ENCODE results near the gene MAP3K13. TPM values are rescaled to one million over a fixed set of nuclear protein-coding genes. Genes with fewer than 3 reads are reported as not detected.

MAP3K13 gene
- total and polyA plus RNA-seq, 2 of the 13 experiments (the other 11 are each of a cell fraction or from before 2014, with no cell fraction given) = 24.2 to 26.5 TPM

DNA sequence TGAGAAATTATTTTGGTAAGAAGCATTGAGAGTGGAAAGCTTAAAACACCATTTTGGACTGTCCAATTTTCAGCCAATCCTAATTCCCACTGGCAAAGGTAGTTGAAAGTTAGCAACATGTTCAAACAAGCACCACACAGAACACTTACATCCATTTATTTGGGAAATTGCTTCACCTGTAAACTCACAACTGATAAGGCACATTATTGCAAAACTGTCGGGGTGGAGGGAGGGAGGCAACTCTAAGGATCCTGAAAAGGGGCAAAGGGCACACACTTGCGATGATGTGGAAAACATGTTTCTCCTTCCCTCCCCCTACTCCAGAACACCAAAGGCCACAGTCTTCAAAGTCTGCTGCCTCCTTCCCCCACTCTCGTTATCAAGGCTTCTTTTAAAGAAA, 126.5 kb downstream of the MAP3K13 start (continued):
- TF ChIP-seq, protein P1, sequence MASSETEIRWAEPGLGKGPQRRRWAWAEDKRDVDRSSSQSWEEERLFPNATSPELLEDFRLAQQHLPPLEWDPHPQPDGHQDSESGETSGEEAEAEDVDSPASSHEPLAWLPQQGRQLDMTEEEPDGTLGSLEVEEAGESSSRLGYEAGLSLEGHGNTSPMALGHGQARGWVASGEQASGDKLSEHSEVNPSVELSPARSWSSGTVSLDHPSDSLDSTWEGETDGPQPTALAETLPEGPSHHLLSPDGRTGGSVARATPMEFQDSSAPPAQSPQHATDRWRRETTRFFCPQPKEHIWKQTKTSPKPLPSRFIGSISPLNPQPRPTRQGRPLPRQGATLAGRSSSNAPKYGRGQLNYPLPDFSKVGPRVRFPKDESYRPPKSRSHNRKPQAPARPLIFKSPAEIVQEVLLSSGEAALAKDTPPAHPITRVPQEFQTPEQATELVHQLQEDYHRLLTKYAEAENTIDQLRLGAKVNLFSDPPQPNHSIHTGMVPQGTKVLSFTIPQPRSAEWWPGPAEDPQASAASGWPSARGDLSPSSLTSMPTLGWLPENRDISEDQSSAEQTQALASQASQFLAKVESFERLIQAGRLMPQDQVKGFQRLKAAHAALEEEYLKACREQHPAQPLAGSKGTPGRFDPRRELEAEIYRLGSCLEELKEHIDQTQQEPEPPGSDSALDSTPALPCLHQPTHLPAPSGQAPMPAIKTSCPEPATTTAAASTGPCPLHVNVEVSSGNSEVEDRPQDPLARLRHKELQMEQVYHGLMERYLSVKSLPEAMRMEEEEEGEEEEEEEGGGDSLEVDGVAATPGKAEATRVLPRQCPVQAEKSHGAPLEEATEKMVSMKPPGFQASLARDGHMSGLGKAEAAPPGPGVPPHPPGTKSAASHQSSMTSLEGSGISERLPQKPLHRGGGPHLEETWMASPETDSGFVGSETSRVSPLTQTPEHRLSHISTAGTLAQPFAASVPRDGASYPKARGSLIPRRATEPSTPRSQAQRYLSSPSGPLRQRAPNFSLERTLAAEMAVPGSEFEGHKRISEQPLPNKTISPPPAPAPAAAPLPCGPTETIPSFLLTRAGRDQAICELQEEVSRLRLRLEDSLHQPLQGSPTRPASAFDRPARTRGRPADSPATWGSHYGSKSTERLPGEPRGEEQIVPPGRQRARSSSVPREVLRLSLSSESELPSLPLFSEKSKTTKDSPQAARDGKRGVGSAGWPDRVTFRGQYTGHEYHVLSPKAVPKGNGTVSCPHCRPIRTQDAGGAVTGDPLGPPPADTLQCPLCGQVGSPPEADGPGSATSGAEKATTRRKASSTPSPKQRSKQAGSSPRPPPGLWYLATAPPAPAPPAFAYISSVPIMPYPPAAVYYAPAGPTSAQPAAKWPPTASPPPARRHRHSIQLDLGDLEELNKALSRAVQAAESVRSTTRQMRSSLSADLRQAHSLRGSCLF (CRISPR knock-in tag; IDR thresholded peaks at IDR 0.05; ENCODE audit: borderline replicate concordance) = no peak
- TF ChIP-seq PHF5A (CRISPR knock-in tag; IDR thresholded peaks at IDR 0.05; ENCODE audit: low read depth, unreplicated experiment) (no peak), TEAD2 (CRISPR knock-in tag; IDR thresholded peaks at IDR 0.05) (no peak), IKZF4 (CRISPR knock-in tag; IDR thresholded peaks at IDR 0.05; ENCODE audit: borderline replicate concordance, low read depth, not compliant biosample characterization) (no peak), ZFYVE20 (CRISPR knock-in tag; IDR thresholded peaks at IDR 0.05; ENCODE audit: borderline replicate concordance, low read depth) (no peak), BORCS8-MEF2B (CRISPR knock-in tag; IDR thresholded peaks at IDR 0.05) (no peak), HNRNPH1 (optimal IDR thresholded peaks at IDR 0.05; ENCODE audit: low read depth, low read length) (no peak), ZNF496 (CRISPR knock-in tag; IDR thresholded peaks at IDR 0.05; ENCODE audit: insufficient replicate concordance) (no peak), ZNF543 (CRISPR knock-in tag; IDR thresholded peaks at IDR 0.05) (no peak), ZNF296 (CRISPR knock-in tag; conservative IDR thresholded peaks at IDR 0.05) (no peak), ZNF776 (CRISPR knock-in tag; IDR thresholded peaks at IDR 0.05) (no peak), ZNF3 (CRISPR knock-in tag; IDR thresholded peaks at IDR 0.05) (no peak)
- TF ChIP-seq, protein P2, sequence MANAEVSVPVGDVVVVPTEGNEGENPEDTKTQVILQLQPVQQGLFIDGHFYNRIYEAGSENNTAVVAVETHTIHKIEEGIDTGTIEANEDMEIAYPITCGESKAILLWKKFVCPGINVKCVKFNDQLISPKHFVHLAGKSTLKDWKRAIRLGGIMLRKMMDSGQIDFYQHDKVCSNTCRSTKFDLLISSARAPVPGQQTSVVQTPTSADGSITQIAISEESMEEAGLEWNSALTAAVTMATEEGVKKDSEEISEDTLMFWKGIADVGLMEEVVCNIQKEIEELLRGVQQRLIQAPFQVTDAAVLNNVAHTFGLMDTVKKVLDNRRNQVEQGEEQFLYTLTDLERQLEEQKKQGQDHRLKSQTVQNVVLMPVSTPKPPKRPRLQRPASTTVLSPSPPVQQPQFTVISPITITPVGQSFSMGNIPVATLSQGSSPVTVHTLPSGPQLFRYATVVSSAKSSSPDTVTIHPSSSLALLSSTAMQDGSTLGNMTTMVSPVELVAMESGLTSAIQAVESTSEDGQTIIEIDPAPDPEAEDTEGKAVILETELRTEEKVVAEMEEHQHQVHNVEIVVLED (CRISPR knock-in tag; IDR thresholded peaks at IDR 0.05; ENCODE audit: borderline replicate concordance) = no peak

All from HepG2 (cell line).